IMR-90 (cell line): ENCODE results near the gene ISCU. TPM values are rescaled to one million over a fixed set of nuclear protein-coding genes. Genes with fewer than 3 reads are reported as not detected.

ENCODE experiments used
- ATAC-seq: fragments of 200-7000 bp; cut with Tn5 transposase; 2 replicates; pipeline ENCODE4 v1.9.1; 2020; ENCODE audit warnings: low read depth, mild to moderate bottlenecking, moderate library complexity
- BruUV-seq: library from RNA; stranded (reverse); fragments of 400-500 nt; replicated peaks from 2 replicates; lab custom pipeline; 2021; lab: Mats Ljungman, UMichigan
- CTCF ChIA-PET: fragments of 300-600 bp; formaldehyde crosslinking; extraction: SDS; loops from one replicate; lab custom pipeline; 2021; ENCODE audit warnings: antibody characterized with exemption; lab: Yijun Ruan, JAX
- POLR2A ChIA-PET: fragments of 300-600 bp; sonication (Branson Sonifier 250); formaldehyde crosslinking; loops from one replicate; lab custom pipeline; 2022; ENCODE audit warnings: antibody characterized with exemption; ENCODE audit not compliant: unreplicated experiment; lab: Charles Lee
- DNase-seq: peaks from one replicate; pipeline ENCODE4 v3.0.0; 2013
- H2AFZ ChIP-seq: replicated peaks from 2 replicates; pipeline ENCODE3; 2013; ENCODE audit warnings: low read length, mild to moderate bottlenecking; ENCODE audit not compliant: poor library complexity
- H2AK5ac ChIP-seq: 2 replicates; pipeline ENCODE4 v1.6.1; 2013; ENCODE audit warnings: low read depth, low read length, inconsistent platforms
- H2AK9ac ChIP-seq: replicated peaks from 2 replicates; pipeline ENCODE3; 2013; ENCODE audit warnings: mild to moderate bottlenecking, low read depth, low read length, moderate library complexity; ENCODE audit not compliant: poor library complexity
- H2BK120ac ChIP-seq: 2 replicates; pipeline ENCODE4 v1.6.1; 2013; ENCODE audit warnings: low read depth, low read length, inconsistent platforms
- H2BK15ac ChIP-seq: 3 replicates; pipeline ENCODE4 v1.6.1; 2013; ENCODE audit warnings: low read depth, low read length, inconsistent platforms
- H2BK20ac ChIP-seq: 2 replicates; pipeline ENCODE4 v1.6.1; 2013; ENCODE audit warnings: low read depth, mild to moderate bottlenecking, inconsistent platforms, low read length, moderate library complexity
- H2BK5ac ChIP-seq: 2 replicates; pipeline ENCODE4 v1.6.1; 2013; ENCODE audit warnings: mild to moderate bottlenecking, low read depth, low read length, inconsistent platforms; ENCODE audit not compliant: poor library complexity, severe bottlenecking
- H3K14ac ChIP-seq: replicated peaks from 2 replicates; pipeline ENCODE4 v1.6.1; 2013; ENCODE audit warnings: low read depth, low read length, inconsistent platforms
- H3K18ac ChIP-seq: 2 replicates; pipeline ENCODE4 v1.6.1; 2013; ENCODE audit warnings: low read depth, low read length, control low read depth
- H3K23ac ChIP-seq: 2 replicates; pipeline ENCODE4 v1.6.1; 2013; ENCODE audit warnings: low read depth, low read length, inconsistent platforms
- H3K27ac ChIP-seq: 2 replicates; pipeline ENCODE4 v1.5.1; 2013; ENCODE audit warnings: mild to moderate bottlenecking, control low read depth, low read length; ENCODE audit not compliant: insufficient read depth
- H3K27me3 ChIP-seq: 2 replicates; pipeline ENCODE4 v1.6.1; 2013; ENCODE audit warnings: low read length; ENCODE audit not compliant: control insufficient read depth, insufficient read depth
- H3K36me3 ChIP-seq: 2 replicates; pipeline ENCODE4 v1.6.1; 2013; ENCODE audit warnings: low read length, mixed read lengths; ENCODE audit not compliant: control insufficient read depth, insufficient read depth
- H3K4ac ChIP-seq: 2 replicates; pipeline ENCODE4 v1.6.1; 2013; ENCODE audit warnings: low read depth, low read length, inconsistent platforms
- H3K4me1 ChIP-seq: 2 replicates; pipeline ENCODE4 v1.6.1; 2013; ENCODE audit warnings: low read length, mixed read lengths; ENCODE audit not compliant: control insufficient read depth, insufficient read depth
- H3K4me2 ChIP-seq: 2 replicates; pipeline ENCODE4 v1.6.1; 2013; ENCODE audit warnings: low read depth, mild to moderate bottlenecking, control low read depth, low read length, moderate library complexity
- H3K4me3 ChIP-seq: 2 replicates; pipeline ENCODE4 v1.5.1; 2013; ENCODE audit warnings: low read depth, mild to moderate bottlenecking, control low read depth, low read length, moderate library complexity; ENCODE audit not compliant: insufficient read depth
- H3K56ac ChIP-seq: 2 replicates; pipeline ENCODE4 v1.6.1; 2013; ENCODE audit warnings: low read length, inconsistent platforms; ENCODE audit not compliant: insufficient read depth; ENCODE audit errors: extremely low read depth
- H3K79me1 ChIP-seq, 2 experiments: 2 replicates each; pipeline ENCODE4 v1.6.1; 2013; ENCODE audit warnings: low read length in 2 of 2, inconsistent platforms in 1 of 2, low read depth in 1 of 2
- H3K9ac ChIP-seq: 2 replicates; pipeline ENCODE4 v1.6.1; 2013; ENCODE audit warnings: low read depth, low read length, control low read depth
- H3K9me1 ChIP-seq: 2 replicates; pipeline ENCODE4 v1.6.1; 2013; ENCODE audit warnings: low read length, inconsistent platforms; ENCODE audit not compliant: insufficient read depth
- H3K9me3 ChIP-seq: 2 replicates; pipeline ENCODE4 v1.6.1; 2013; ENCODE audit warnings: low read length; ENCODE audit not compliant: control insufficient read depth, insufficient read depth
- H4K20me1 ChIP-seq: 2 replicates; pipeline ENCODE4 v1.6.1; 2013; ENCODE audit warnings: low read length, inconsistent platforms; ENCODE audit not compliant: insufficient read depth
- H4K5ac ChIP-seq: 2 replicates; pipeline ENCODE4 v1.6.1; 2013; ENCODE audit warnings: mild to moderate bottlenecking, low read depth, low read length, control low read depth
- H4K8ac ChIP-seq, 2 experiments: 2 replicates each; pipeline ENCODE4 v1.6.1; 2013; ENCODE audit warnings: low read depth in 2 of 2, low read length in 2 of 2, control low read depth in 1 of 2, inconsistent platforms in 1 of 2
- H4K91ac ChIP-seq: 2 replicates; pipeline ENCODE4 v1.6.1; 2013; ENCODE audit warnings: low read depth, low read length, inconsistent platforms; ENCODE audit not compliant: insufficient read depth
- BHLHE40 ChIP-seq: fragments of 150-350 bp; IDR thresholded peaks from 2 replicates; pipeline ENCODE4 v1.6.1; 2016; ENCODE audit warnings: mild to moderate bottlenecking, low read depth, low read length
- CEBPB ChIP-seq: IDR thresholded peaks from 2 replicates; pipeline ENCODE4 v1.6.1; 2012; ENCODE audit warnings: low read depth, low read length, improper control_type of control experiment
- CHD1 ChIP-seq: IDR thresholded peaks from 2 replicates; pipeline ENCODE4 v1.6.1; 2012; ENCODE audit warnings: low read depth, low read length, improper control_type of control experiment
- FOS ChIP-seq: fragments of 150-350 bp; IDR thresholded peaks from 2 replicates; pipeline ENCODE4 v1.6.1; 2016; ENCODE audit warnings: low read depth, low read length
- MAFK ChIP-seq: IDR thresholded peaks from 2 replicates; pipeline ENCODE4 v1.6.1; 2012; ENCODE audit warnings: low read depth, low read length, improper control_type of control experiment
- MAZ ChIP-seq: IDR thresholded peaks from 2 replicates; pipeline ENCODE4 v1.6.1; 2012; ENCODE audit warnings: low read depth, mild to moderate bottlenecking, low read length, improper control_type of control experiment, moderate library complexity, borderline replicate concordance
- NFE2L2 ChIP-seq: fragments of 150-350 bp; IDR thresholded peaks from 2 replicates; pipeline ENCODE4 v1.6.1; 2016; ENCODE audit warnings: low read depth, mild to moderate bottlenecking, low read length
- POLR2A ChIP-seq: IDR thresholded peaks from 2 replicates; pipeline ENCODE4 v1.6.1; 2012; ENCODE audit warnings: mild to moderate bottlenecking, low read depth, low read length
- RAD21 ChIP-seq: IDR thresholded peaks from 2 replicates; pipeline ENCODE4 v1.6.1; 2012; ENCODE audit warnings: low read length, improper control_type of control experiment
- RCOR1 ChIP-seq: IDR thresholded peaks from 2 replicates; pipeline ENCODE4 v1.6.1; 2012; ENCODE audit warnings: mild to moderate bottlenecking, low read length, improper control_type of control experiment; ENCODE audit not compliant: insufficient replicate concordance
- RFX5 ChIP-seq: IDR thresholded peaks from 2 replicates; pipeline ENCODE4 v1.8.0; 2012; ENCODE audit warnings: low read depth, mild to moderate bottlenecking, low read length, moderate library complexity
- SMC3 ChIP-seq: fragments of 150-350 bp; IDR thresholded peaks from 2 replicates; pipeline ENCODE4 v1.6.1; 2016; ENCODE audit warnings: low read depth, mild to moderate bottlenecking, antibody characterized with exemption, low read length, moderate library complexity
- WGBS, 2 experiments: methylation state at CpG; one replicate each; pipeline versions ENCODE4 v1.1.5 to v1.1.7; 2013; ENCODE audit warnings: missing lambda C conversion rate in 2 of 2; ENCODE audit not compliant: insufficient read length in 1 of 2; ENCODE audit errors: extremely low coverage in 2 of 2; 5-methylcytosine and 5-hydroxymethylcytosine counted together
- dilution Hi-C: fragments of 300-500 bp; cut with HindIII; formaldehyde crosslinking; loops from one replicate; pipeline ENCODE4 v1.14.3; 2018; ENCODE audit warnings: low sequenced_read_pairs; ENCODE audit not compliant: unreplicated experiment
- in situ Hi-C: fragments of 300-500 bp; cut with MboI; formaldehyde crosslinking; loops from 3 replicates; pipeline ENCODE4 v1.14.3; 2019; ENCODE audit warnings: low sequenced_read_pairs, inconsistent platforms, mixed read lengths
- intact Hi-C: fragments of 100-400 bp; cut with micrococcal nuclease; formaldehyde crosslinking; loops from 2 replicates; pipeline ENCODE4 v1.10.0; 2022
- polyA plus RNA-seq, 3 experiments: library from polyadenylated mRNA; depleted of rRNA; stranded (reverse); fragments of >200 nt; gene quantifications; 2 replicates each; pipeline ENCODE4 v1.2.3, GENCODE V29; 2012; ENCODE audit warnings: low replicate concordance in 1 of 3
- total RNA-seq: library from RNA; depleted of rRNA; stranded (reverse); fragments of >200 nt; gene quantifications from 2 replicates; pipeline ENCODE4 v1.2.3, GENCODE V29; 2012
- TF ChIP-seq, protein P1 (sequence below): fragments of 150-350 bp; IDR thresholded peaks from 2 replicates; pipeline ENCODE4 v1.6.1; 2017; ENCODE audit warnings: mild to moderate bottlenecking, antibody characterized with exemption, low read length, low read depth
- TF ChIP-seq, protein P2 (sequence below): conservative IDR thresholded peaks from 2 replicates; pipeline ENCODE4 v1.5.1; 2012; ENCODE audit warnings: mild to moderate bottlenecking, low read depth, low read length, improper control_type of control experiment

Gene ISCU
- total and polyA plus RNA-seq, 2 of the 4 experiments (the other 2 are of a cell fraction), result 52.7 to 87.2 TPM

DNA sequence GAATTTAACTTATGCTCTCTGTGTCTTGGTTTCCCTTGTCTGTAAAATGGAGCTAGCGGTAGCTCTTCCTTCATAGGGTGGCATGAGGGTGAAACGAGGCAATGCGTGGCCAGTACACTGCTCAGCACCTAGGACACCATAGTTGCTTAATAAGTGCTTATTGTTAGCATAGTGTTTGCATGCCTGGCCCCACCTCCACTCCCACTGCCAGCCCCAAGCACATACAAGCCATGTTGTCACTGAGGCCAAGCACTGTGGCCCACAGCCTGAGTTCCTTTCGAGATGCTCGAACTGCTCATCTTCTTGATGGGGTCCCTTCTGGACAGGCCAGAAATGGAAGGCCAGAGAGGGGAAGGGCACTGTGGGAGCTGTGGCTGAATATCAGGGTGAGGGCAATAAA is 46.5 kb upstream of the ISCU start:
- dilution Hi-C loops, result no loop called here
- no TSS peak for BruUV-seq
- Histone ChIP-seq H4K91ac (no peak overlapping the region), H3K9ac (peak overlapping the region; percentile 78), H3K27ac (no peak overlapping the region), H2BK5ac (no peak overlapping the region), H3K14ac (peak overlapping the region; percentile 52), H3K36me3 (peaks cover 29% of the 10 kb centered on the region), H3K4me2 (peak overlapping the region; percentile 92), H2AK5ac (no peak overlapping the region), H2AK9ac (peak overlapping the region; percentile 51), H3K4me1 (peaks cover 3% of the 10 kb centered on the region), H2AFZ (peak overlapping the region; percentile 96), H3K4ac (peak overlapping the region; percentile 22; the same call in 1 of the 2 replicates), H2BK20ac (no peak overlapping the region), H3K79me1 (peaks cover 15 to 44% of the 10 kb centered on the region in 2 experiments), H3K56ac (no peak overlapping the region), H3K4me3 (peak overlapping the region; percentile 74), H2BK120ac (no peak overlapping the region), H4K5ac (no peak overlapping the region), H2BK15ac (no peak overlapping the region), H3K9me3 (no peaks in the 10 kb centered on the region), H3K18ac (no peak overlapping the region), H3K27me3 (no peaks in the 10 kb centered on the region; the same call in 1 of the 2 replicates), H4K8ac (no peak overlapping the region), H3K23ac (peak overlapping the region; percentile 70), H3K9me1 (peaks cover 18% of the 10 kb centered on the region; the same call in 1 of the 2 replicates), H4K20me1 (no peaks in the 10 kb centered on the region; the same call in 1 of the 2 replicates)
- intact Hi-C loops, result no loop called here
- POLR2A ChIA-PET, result no interaction called here
- in situ Hi-C loops, result loop anchor here (25.0 kb wide), 1 partner anchor 829 kb away; the partner anchor contains the start of gene PWP1
- no CpG with 5 or more reads among the region's 5 CpGs for WGBS, 2 experiments
- DNase-seq (no peak), ATAC-seq (no peak)
- TF ChIP-seq RCOR1 (no peak), NFE2L2 (no peak), BHLHE40 (no peak), CEBPB (no peak), MAZ (no peak), SMC3 (no peak), RFX5 (no peak), MAFK (no peak), RAD21 (no peak), CHD1 (no peak), FOS (no peak), POLR2A (no peak)
- TF ChIP-seq, protein P1, sequence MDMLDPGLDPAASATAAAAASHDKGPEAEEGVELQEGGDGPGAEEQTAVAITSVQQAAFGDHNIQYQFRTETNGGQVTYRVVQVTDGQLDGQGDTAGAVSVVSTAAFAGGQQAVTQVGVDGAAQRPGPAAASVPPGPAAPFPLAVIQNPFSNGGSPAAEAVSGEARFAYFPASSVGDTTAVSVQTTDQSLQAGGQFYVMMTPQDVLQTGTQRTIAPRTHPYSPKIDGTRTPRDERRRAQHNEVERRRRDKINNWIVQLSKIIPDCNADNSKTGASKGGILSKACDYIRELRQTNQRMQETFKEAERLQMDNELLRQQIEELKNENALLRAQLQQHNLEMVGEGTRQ, result no peak
- TF ChIP-seq, protein P2, sequence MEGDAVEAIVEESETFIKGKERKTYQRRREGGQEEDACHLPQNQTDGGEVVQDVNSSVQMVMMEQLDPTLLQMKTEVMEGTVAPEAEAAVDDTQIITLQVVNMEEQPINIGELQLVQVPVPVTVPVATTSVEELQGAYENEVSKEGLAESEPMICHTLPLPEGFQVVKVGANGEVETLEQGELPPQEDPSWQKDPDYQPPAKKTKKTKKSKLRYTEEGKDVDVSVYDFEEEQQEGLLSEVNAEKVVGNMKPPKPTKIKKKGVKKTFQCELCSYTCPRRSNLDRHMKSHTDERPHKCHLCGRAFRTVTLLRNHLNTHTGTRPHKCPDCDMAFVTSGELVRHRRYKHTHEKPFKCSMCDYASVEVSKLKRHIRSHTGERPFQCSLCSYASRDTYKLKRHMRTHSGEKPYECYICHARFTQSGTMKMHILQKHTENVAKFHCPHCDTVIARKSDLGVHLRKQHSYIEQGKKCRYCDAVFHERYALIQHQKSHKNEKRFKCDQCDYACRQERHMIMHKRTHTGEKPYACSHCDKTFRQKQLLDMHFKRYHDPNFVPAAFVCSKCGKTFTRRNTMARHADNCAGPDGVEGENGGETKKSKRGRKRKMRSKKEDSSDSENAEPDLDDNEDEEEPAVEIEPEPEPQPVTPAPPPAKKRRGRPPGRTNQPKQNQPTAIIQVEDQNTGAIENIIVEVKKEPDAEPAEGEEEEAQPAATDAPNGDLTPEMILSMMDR, result no peak
- CTCF ChIA-PET, result no interaction called here
